DND-41 (cell line): ENCODE data around the gene MDK.
A peak's percentile ranks its signal among the peaks of the same experiment; 100 is the strongest.

Experiments used
- EZH2 ChIP-seq: IDR thresholded peaks from 3 replicates; pipeline ENCODE4 v1.6.1; 2012; ENCODE audit warnings: borderline replicate concordance, low read depth, mild to moderate bottlenecking, moderate library complexity, low read length, inconsistent platforms; ENCODE audit not compliant: severe bottlenecking
- TF ChIP-seq, protein P1 (sequence below): IDR thresholded peaks from 2 replicates; pipeline ENCODE4 v1.5.1; 2012; ENCODE audit warnings: borderline replicate concordance, low read length, moderate library complexity, mild to moderate bottlenecking; ENCODE audit not compliant: poor library complexity, severe bottlenecking; ENCODE audit errors: extremely low read depth

DNA sequence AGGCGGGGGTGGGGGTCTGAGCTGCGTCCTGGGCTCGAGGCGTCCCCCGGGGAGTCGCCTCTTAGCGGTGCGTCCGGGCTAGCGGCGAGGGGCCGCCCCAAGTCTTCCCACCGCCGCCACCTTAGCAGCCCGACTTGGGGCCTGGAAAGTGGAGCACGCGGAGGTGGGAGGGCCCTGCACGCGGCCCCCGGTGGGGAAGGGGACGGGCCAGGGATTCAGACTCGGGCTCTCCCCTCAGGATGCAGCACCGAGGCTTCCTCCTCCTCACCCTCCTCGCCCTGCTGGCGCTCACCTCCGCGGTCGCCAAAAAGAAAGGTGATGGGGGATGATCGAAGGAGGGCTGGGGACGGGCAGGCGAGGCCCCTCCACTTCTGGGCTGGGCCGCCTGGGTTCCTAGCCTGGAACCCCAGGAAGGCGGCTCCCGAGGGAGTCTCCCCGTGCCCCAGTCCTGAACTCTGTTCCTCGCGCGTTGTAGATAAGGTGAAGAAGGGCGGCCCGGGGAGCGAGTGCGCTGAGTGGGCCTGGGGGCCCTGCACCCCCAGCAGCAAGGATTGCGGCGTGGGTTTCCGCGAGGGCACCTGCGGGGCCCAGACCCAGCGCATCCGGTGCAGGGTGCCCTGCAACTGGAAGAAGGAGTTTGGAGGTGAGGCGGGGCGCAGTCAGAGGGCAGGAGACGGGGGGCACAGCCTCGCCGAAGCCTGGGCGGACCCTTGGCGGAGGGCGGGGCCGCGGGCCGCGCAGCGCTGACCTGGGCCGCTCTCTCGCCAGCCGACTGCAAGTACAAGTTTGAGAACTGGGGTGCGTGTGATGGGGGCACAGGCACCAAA is 563 bp downstream of the MDK start:
- TF ChIP-seq, protein P1, sequence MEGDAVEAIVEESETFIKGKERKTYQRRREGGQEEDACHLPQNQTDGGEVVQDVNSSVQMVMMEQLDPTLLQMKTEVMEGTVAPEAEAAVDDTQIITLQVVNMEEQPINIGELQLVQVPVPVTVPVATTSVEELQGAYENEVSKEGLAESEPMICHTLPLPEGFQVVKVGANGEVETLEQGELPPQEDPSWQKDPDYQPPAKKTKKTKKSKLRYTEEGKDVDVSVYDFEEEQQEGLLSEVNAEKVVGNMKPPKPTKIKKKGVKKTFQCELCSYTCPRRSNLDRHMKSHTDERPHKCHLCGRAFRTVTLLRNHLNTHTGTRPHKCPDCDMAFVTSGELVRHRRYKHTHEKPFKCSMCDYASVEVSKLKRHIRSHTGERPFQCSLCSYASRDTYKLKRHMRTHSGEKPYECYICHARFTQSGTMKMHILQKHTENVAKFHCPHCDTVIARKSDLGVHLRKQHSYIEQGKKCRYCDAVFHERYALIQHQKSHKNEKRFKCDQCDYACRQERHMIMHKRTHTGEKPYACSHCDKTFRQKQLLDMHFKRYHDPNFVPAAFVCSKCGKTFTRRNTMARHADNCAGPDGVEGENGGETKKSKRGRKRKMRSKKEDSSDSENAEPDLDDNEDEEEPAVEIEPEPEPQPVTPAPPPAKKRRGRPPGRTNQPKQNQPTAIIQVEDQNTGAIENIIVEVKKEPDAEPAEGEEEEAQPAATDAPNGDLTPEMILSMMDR: no peak
- peak; percentile 95 for TF ChIP-seq EZH2
